H1 (cell line): ENCODE data around the gene CETN1. TPM values are rescaled to one million over a fixed set of nuclear protein-coding genes. Genes with fewer than 3 reads are reported as not detected.

Experiments
- BACH1 ChIP-seq: IDR thresholded peaks from 2 replicates; pipeline ENCODE4 v1.6.1; 2012; ENCODE audit warnings: low read length, improper control_type of control experiment
- CHD7 ChIP-seq: fragments of 300-600 bp; sonication (generic); IDR thresholded peaks from 2 replicates; pipeline ENCODE4 v1.7.1; 2012; ENCODE audit warnings: low read length, moderate library complexity, mild to moderate bottlenecking, inconsistent platforms; ENCODE audit not compliant: insufficient replicate concordance
- KDM1A ChIP-seq: fragments of 200-600, 300-600 bp; sonication (generic); IDR thresholded peaks from 2 replicates; pipeline ENCODE4 v1.7.1; 2016; ENCODE audit warnings: mild to moderate bottlenecking, low read length, borderline replicate concordance
- KDM4A ChIP-seq: IDR thresholded peaks from one replicate; pipeline ENCODE4 v1.7.1; 2012; ENCODE audit warnings: low read depth, mild to moderate bottlenecking, moderate library complexity, low read length, inconsistent platforms; ENCODE audit not compliant: severe bottlenecking
- RBBP5 ChIP-seq: IDR thresholded peaks from 2 replicates; pipeline ENCODE4 v1.7.1; 2012; ENCODE audit warnings: low read depth, mild to moderate bottlenecking, inconsistent platforms, low read length, moderate library complexity, borderline replicate concordance
- SIRT6 ChIP-seq: IDR thresholded peaks from one replicate; pipeline ENCODE4 v1.7.1; 2012; ENCODE audit warnings: low read length, inconsistent platforms
- SP2 ChIP-seq: IDR thresholded peaks from 2 replicates; pipeline ENCODE4 v1.6.1; 2012; ENCODE audit warnings: mild to moderate bottlenecking, low read length, inconsistent platforms
- polyA plus RNA-seq, 7 experiments: library from polyadenylated mRNA; depleted of rRNA in 3 of 7; stranded (reverse) in 5 of 7; unstranded in 2 of 7; fragments of >200 nt in 5 of 7; fragments of 200-250 nt in 2 of 7; gene quantifications; 1 replicate in 5 of 7; 2 replicates in 1 of 7; 4 replicates in 1 of 7; pipeline versions ENCODE4 v1.2.1 to v1.2.3, GENCODE V29; 2011 to 2013; ENCODE audit warnings: missing spikeins in 2 of 7, mixed read lengths in 2 of 7
- total RNA-seq: library from RNA; stranded (reverse); fragmentation: NEBNext Ultra II Directional; extraction: Animal tissue kit (Norgen Biotek cat#: 25700); gene quantifications from 2 replicates; pipeline ENCODE4 v1.2.1, GENCODE V29; 2021
- TF ChIP-seq, protein P1 (sequence below): IDR thresholded peaks from 2 replicates; pipeline ENCODE4 v1.6.1; 2012; ENCODE audit warnings: low read length, inconsistent platforms

The CETN1 gene
- total and polyA plus RNA-seq, 2 of the 8 experiments (the other 6 are each of a cell fraction or from before 2014, with no cell fraction given), result not detected

DNA sequence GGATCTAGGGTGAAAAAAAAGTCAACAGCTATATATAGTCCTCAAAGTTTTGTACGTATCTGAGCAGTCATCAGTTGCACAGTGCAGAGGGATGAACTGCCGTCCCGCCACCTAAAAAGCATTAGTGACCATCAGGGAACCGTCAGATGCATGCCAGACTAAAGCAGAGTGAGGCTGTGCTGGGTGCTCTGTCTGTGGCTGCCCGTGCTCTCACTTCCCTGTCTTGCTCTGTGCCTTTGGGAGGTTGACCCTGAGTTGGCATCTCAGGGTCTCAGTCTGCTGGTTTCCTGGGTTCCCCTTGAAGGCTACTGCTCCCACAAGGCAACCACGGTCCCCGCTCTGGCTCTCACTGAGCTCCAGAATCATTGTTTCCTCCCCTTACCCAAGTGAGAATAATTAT lies 27.8 kb downstream of the CETN1 start (continued):
- no peak for TF ChIP-seq CHD7
- TF ChIP-seq KDM4A, result no peak
- no peak for TF ChIP-seq SP2
- TF ChIP-seq BACH1, result no peak
- TF ChIP-seq, protein P1, sequence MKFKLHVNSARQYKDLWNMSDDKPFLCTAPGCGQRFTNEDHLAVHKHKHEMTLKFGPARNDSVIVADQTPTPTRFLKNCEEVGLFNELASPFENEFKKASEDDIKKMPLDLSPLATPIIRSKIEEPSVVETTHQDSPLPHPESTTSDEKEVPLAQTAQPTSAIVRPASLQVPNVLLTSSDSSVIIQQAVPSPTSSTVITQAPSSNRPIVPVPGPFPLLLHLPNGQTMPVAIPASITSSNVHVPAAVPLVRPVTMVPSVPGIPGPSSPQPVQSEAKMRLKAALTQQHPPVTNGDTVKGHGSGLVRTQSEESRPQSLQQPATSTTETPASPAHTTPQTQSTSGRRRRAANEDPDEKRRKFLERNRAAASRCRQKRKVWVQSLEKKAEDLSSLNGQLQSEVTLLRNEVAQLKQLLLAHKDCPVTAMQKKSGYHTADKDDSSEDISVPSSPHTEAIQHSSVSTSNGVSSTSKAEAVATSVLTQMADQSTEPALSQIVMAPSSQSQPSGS, result no peak
- no peak for TF ChIP-seq RBBP5
- no peak for TF ChIP-seq SIRT6
- no peak for TF ChIP-seq KDM1A
